Measurements from ENCODE around the gene PPDPF.
A peak's percentile ranks its signal among the peaks of the same experiment; 100 is the strongest.

Gene PPDPF

GRCh38 chr20:63522091-63522868 lies 1.7 kb downstream of the PPDPF start:
- DNase-seq, result peak; percentile 60

DNA sequence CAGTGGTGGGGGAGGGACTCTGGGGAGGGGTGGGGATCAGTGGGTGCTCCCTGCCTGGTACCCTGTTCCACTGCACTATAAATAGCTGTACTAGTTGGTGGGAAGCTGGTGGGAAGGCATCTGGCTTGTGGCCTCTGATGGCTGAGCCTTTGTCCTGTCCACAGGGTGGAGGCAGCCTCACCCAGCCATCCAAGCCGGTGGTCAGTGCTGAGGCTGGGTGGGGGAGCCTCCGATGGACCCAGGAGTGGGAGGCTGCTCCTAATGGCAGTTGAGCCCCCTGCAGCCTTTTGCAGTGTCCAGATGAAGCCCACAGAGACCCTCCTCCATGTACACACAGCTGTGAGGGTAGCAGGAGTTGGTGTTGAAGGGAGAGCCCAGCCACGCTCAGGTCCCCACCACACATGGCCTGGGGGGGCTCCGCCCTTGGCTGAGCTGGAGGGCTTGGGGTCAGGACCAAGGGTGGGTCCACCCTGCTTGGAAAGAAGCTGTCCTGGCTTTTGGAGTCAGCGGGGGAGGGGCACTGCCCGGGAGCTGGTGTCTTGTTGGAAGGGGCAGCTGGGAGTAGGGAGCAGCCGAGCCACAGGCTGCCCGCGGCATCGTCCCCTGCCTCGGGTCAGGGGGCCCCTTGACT lies 2.5 kb downstream of the PPDPF start:
- no peak for DNase-seq

DNA sequence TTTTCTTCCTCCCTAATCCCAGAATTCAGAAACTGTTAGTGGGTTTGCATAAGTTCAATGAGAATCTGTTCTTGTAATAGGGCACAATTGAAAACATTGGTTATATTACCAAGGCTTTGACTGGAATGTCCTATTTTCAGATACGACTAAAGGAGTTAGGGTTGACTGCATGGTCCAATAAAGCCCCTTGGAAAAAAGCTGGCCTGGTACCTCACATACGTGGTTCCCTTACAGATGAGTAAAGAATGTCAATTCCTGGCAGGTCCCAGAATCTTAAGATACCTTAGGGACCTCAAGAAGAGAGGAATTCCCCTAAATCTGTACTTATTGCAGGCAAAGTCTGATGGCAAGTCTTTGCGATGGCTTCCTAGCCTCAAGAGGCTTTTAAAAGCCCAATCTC lies 4.6 kb downstream of the PPDPF start:
- DNase-seq, result no peak

GRCh38 chr20:63525971-63526370 lies 5.4 kb downstream of the PPDPF start:
- no peak for DNase-seq

GRCh38 chr20:63527184-63527583 lies 6.6 kb downstream of the PPDPF start:
- DNase-seq, result no peak

- DNase-seq, result no peak
Observed at GRCh38 chr20:63529180-63529860, 8.8 kb downstream of the PPDPF start.

DNA sequence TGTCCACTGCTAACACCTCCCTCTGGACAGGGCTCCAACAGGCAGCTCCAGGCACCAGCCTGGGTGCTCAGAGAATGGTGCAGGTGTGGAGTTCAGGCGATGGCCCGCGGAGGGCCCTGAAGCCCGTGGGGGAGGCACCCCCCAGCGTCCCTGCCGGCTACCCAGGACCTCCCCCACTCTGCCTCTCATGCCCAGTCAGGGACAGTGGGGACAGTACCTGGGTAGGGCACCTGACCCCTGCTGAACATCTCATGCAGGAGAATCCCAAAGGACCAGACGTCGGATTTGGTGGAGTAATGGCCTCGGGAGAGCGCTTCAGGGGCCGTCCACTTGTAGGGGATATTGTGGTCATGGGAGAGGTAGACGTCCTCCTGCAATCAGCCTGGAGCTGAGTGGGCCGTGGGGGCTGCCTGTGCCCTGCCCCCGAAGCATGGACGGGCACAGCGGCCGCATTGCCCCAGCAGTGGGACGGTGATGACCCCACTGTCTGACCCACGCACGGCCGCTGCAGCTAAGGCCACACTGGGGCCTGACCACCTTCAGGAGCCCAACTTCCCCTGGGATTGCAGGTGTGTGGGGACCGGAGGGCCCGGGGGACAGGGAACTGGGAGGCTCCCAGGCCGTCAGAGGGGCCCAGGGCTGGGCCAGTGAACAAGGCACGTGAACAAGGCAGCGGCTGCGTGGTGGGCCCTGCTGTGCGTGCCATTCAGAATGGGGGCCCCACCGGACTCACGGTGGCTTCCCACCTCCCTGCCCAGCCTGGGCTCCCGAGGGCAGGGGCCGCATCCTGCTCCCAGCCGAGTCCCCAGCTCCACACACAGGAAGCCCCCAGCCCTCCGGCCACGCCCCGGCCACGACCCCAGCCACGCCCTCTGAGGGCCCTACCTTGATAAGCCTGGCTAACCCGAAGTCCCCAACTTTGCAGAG lies 9.6 kb downstream of the PPDPF start:
- DNase-seq, result no peak

DNA sequence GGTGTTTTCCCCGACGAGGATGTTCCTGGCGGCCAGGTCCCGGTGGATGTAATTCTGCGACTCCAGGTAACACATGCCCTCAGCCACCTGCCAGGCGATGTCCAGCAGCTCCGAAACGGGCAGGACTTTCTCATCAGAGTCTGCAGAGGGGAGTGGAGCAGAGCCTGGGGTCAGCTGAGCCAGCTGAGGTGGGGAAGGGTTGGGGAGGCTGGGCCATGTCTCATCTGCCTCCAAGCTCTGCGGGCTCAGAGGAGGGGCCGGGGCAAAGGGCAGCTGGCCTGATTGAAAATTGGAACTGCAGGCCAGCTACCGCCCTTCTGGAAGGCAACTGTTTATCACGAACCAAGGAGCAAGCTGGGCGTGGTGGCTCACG lies 10.2 kb downstream of the PPDPF start:
- no peak for DNase-seq

- no peak for DNase-seq
Observed at GRCh38 chr20:63531686-63532448, 11.3 kb downstream of the PPDPF start.

DNA sequence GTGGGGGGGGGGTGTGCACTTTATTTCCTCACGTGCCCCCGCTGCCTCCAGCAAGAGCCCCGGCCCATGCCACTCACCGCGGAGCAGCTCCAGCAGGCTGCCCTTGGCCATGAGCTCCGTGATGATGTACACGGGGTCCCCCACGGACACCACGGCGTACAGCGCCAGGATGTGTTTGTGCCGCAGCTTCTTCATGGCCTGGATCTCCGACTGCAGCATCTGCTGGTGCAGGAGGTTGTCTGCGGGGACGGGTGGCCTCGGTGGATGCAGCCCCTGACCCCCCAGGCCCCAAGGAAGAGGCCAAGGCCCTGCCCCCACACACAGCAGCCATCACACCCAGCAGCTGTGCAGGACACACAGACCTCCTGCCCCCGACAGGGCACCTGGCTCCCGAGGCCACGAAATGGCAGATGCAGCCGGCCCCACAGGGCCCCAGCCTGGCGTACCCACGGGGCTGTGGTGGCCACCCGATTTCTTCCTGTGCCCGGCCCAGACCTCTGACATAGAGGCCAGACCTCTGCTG lies 11.9 kb downstream of the PPDPF start:
- no peak for DNase-seq

GRCh38 chr20:63533388-63533787 lies 12.8 kb downstream of the PPDPF start:
- DNase-seq, result no peak

GRCh38 chr20:63533871-63534393 lies 13.4 kb downstream of the PPDPF start:
- no peak for DNase-seq

DNA sequence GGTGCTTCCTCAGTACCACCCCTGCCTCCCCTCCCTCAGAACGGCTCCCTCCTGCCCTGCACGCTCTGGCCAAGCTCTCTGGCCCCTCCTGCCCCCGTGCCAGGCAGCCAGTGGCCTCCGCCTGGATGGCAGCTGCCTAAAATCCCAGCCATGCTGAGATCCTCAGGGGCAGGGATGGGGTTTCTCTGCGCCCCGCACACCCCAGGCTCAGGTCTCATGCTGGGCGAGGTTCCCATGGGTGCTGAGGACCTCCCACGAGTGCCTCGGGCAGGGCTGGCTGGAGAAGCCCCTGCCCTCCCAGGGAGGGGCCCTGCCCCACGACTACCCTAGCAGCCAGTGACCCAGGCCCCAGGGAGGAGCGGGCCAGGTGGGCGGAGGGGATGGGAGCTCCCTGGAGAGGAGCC lies 13.9 kb downstream of the PPDPF start:
- no peak for DNase-seq

- no peak for DNase-seq
Observed at GRCh38 chr20:63534831-63535651, 14.5 kb downstream of the PPDPF start.

DNA sequence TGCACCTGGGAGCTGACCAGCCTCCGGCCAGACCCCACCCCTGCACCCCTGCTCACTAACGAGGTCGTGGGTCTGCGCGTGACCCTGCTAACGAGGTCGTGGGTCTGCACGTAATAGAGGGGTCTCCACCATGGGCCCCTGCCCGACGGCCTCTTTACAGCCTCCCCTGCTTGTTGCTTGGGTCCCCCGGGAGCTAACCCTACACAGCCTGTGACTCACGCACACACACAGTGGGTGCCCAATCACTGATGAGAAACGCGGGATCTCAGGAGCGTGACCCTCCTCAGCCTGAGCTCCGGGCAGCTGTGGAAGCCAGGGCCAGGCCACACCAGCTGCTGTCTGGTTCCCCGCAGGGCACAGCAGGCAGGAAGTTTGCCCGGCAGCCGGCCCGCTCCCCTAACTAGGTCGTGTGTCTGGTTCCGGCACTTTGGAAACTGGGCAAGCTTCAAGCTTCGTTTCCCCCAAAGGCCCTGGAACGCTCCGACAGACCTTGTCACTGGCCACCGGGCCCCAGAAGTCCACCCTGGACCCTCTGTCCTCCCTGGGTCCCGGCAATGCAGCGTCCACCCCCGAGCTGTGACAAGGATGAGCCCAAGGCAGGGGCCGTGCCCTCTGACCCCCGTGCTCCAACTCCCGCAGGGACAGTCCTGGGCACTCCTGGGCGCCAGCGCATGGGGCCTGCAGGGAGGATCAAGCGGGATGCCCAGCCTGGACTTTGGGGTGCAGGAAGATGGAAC lies 15.8 kb downstream of the PPDPF start:
- DNase-seq, result no peak

- peak; percentile 63 for DNase-seq
Observed at GRCh38 chr20:63536997-63537524, 16.5 kb downstream of the PPDPF start, which contains the start of gene PTK6. PTK6 (minus strand) TSS chr20:63537376; CDS start chr20:63537314, 62 bp downstream.

GRCh38 chr20:63537525-63538203 lies 17.1 kb downstream of the PPDPF start:
- DNase-seq, result peak; percentile 93

GRCh38 chr20:63538204-63539091 lies 17.9 kb downstream of the PPDPF start:
- DNase-seq, result no peak
